ENCODE data around the gene ABT1. TPM values are rescaled to one million over a fixed set of nuclear protein-coding genes. Genes with fewer than 3 reads are reported as not detected.
"Not testable (repeated sequence)": the region's sequence is repeated elsewhere in the genome, so short reads cannot be mapped to it uniquely, and the experiment has no call there.

Gene ABT1
- total RNA-seq (10 to 100 TPM in 1 of 2 donors, 1 to 10 TPM in 1; 9.8 to 13.5 TPM), polyA plus RNA-seq (ENCODE audit: insufficient read length in 6 of 6) (10 to 100 TPM; 14.1 to 16.9 (median 15.3) TPM)
- long read RNA-seq, donor 1, transcript ABT1-201 (3 exons, 2,949 nt), result major isoform, 24 of 24 reads
- long read RNA-seq, donor 1, partial matches to known transcripts, result 0 of 24 reads
- long read RNA-seq, donor 1, other reads (novel, unspliced or antisense), result 0 of 24 reads
- long read RNA-seq, donor 2, transcript ABT1-201 (3 exons, 2,949 nt), result major isoform, 18 of 18 reads
- long read RNA-seq, donor 2, partial matches to known transcripts, result 0 of 18 reads
- long read RNA-seq, donor 2, other reads (novel, unspliced or antisense), result 0 of 18 reads
- long read RNA-seq, donor 3, transcript ABT1-201 (3 exons, 2,949 nt), result major isoform, 25 of 25 reads
- long read RNA-seq, donor 3, partial matches to known transcripts, result 0 of 25 reads
- long read RNA-seq, donor 3, other reads (novel, unspliced or antisense), result 0 of 25 reads
- long read RNA-seq, donor 4, transcript ABT1-201 (3 exons, 2,949 nt), result major isoform, 20 of 20 reads
- long read RNA-seq, donor 4, partial matches to known transcripts, result 0 of 20 reads
- long read RNA-seq, donor 4, other reads (novel, unspliced or antisense), result 0 of 20 reads
- long read RNA-seq, donor 5, transcript ABT1-201 (3 exons, 2,949 nt), result major isoform, 18 of 18 reads
- long read RNA-seq, donor 5, partial matches to known transcripts, result 0 of 18 reads
- long read RNA-seq, donor 5, other reads (novel, unspliced or antisense), result 0 of 18 reads
- long read RNA-seq, donor 6, transcript ABT1-201 (3 exons, 2,949 nt), result major isoform, 23 of 23 reads
- long read RNA-seq, donor 6, partial matches to known transcripts, result 0 of 23 reads
- long read RNA-seq, donor 6, other reads (novel, unspliced or antisense), result 0 of 23 reads
- long read RNA-seq, donor 7, transcript ABT1-201 (3 exons, 2,949 nt), result major isoform, 22 of 22 reads
- long read RNA-seq, donor 7, partial matches to known transcripts, result 0 of 22 reads
- long read RNA-seq, donor 7, other reads (novel, unspliced or antisense), result 0 of 22 reads
- long read RNA-seq, donor 8, transcript ABT1-201 (3 exons, 2,949 nt), result major isoform, 10 of 10 reads
- long read RNA-seq, donor 8, partial matches to known transcripts, result 0 of 10 reads
- long read RNA-seq, donor 8, other reads (novel, unspliced or antisense), result 0 of 10 reads
- long read RNA-seq, donor 9, result 0 reads
- long read RNA-seq, donor 10, transcript ABT1-201 (3 exons, 2,949 nt), result major isoform, 21 of 26 reads
- long read RNA-seq, donor 10, partial matches to known transcripts, result 2 of 26 reads
- long read RNA-seq, donor 10, other reads (novel, unspliced or antisense), result 3 of 26 reads
- long read RNA-seq, donor 11, transcript ABT1-201 (3 exons, 2,949 nt), result major isoform, 6 of 6 reads
- long read RNA-seq, donor 11, partial matches to known transcripts, result 0 of 6 reads
- long read RNA-seq, donor 11, other reads (novel, unspliced or antisense), result 0 of 6 reads
- long read RNA-seq, donor 12, transcript ABT1-201 (3 exons, 2,949 nt), result major isoform, 14 of 14 reads
- long read RNA-seq, donor 12, partial matches to known transcripts, result 0 of 14 reads
- long read RNA-seq, donor 12, other reads (novel, unspliced or antisense), result 0 of 14 reads

- peak within 1 kb of the TSS; percentile 77 to 93 for H3K4me3 ChIP-seq
- peaks cover 0 to 25% of the 10 kb centered on the region in 2 donors for H3K36me3 ChIP-seq
- ATAC-seq (peak; percentile 96), DNase-seq (peak; percentile 96 to 99 (median 98))
- peaks cover 5 to 30% of the 10 kb centered on the region in 2 donors for H3K4me1 ChIP-seq
- no peaks in the 10 kb centered on the region for H3K9me3 ChIP-seq
- H3K27me3 ChIP-seq, result peaks cover 14 to 35% of the 10 kb centered on the region in 2 donors
- intact Hi-C loops (cut with DNase I), result loop anchor here in 1 of 2 donors (10.0 kb wide), 1 partner anchor 262 kb away; no protein-coding TSS in a partner anchor
- H3K27ac ChIP-seq, result peak within 1 kb of the TSS; percentile 79 to 89
- no peak for TF ChIP-seq CTCF (IDR thresholded peaks at IDR 0.05)
Measured at GRCh38 chr6:26596579-26597388, at the start of gene ABT1. TSS of gene ABT1 (plus strand) at chr6:26596953. CDS start at chr6:26596983, 30 bp downstream.

GRCh38 chr6:26547363-26547762 is 49.4 kb upstream of the ABT1 start:
- H3K4me3 ChIP-seq; intact Hi-C loops (cut with DNase I); ATAC-seq; H3K27ac ChIP-seq; H3K27me3 ChIP-seq; DNase-seq; H3K9me3 ChIP-seq: not testable (repeated sequence)
- Histone ChIP-seq H3K4me1 (peaks cover 0 to 14% of the 10 kb centered on the region in 2 donors), H3K36me3 (peaks cover 0 to 24% of the 10 kb centered on the region in 2 donors)

- TF ChIP-seq CTCF (IDR thresholded peaks at IDR 0.05), result no peak
- H3K36me3 ChIP-seq, result peaks cover 0 to 5% of the 10 kb centered on the region in 2 donors
- intact Hi-C loops (cut with DNase I), result no loop called here
- H3K27me3 ChIP-seq, result no peaks in the 10 kb centered on the region
- peak; percentile 73 to 92 (median 77) for DNase-seq
- H3K27ac ChIP-seq, result peak overlapping the region in 1 of 2 donors; percentile 21
- H3K9me3 ChIP-seq, result no peaks in the 10 kb centered on the region
- H3K4me3 ChIP-seq, result peak overlapping the region; percentile 42 to 62
- ATAC-seq, result peak; percentile 73
- peaks cover 0 to 34% of the 10 kb centered on the region in 2 donors for H3K4me1 ChIP-seq
Measured at GRCh38 chr6:26550250-26550993, 46.3 kb upstream of the ABT1 start.

GRCh38 chr6:26552205-26552604 is 44.5 kb upstream of the ABT1 start:
- H3K36me3 ChIP-seq, result no peaks in the 10 kb centered on the region
- ATAC-seq (no peak), DNase-seq (no peak)
- H3K4me1 ChIP-seq, result peaks cover 0 to 34% of the 10 kb centered on the region in 2 donors
- H3K4me3 ChIP-seq, result no peak overlapping the region
- no peak for TF ChIP-seq CTCF (IDR thresholded peaks at IDR 0.05)
- H3K27ac ChIP-seq, result no peak overlapping the region
- H3K9me3 ChIP-seq, result no peaks in the 10 kb centered on the region
- intact Hi-C loops (cut with DNase I), result no loop called here
- no peaks in the 10 kb centered on the region for H3K27me3 ChIP-seq
